ENCODE results near the gene TNS3. TPM values are rescaled to one million over a fixed set of nuclear protein-coding genes. Genes with fewer than 3 reads are reported as not detected.

TNS3 gene
- total RNA-seq, 1 experiment from 2014 or later: 37.3 TPM

DNA sequence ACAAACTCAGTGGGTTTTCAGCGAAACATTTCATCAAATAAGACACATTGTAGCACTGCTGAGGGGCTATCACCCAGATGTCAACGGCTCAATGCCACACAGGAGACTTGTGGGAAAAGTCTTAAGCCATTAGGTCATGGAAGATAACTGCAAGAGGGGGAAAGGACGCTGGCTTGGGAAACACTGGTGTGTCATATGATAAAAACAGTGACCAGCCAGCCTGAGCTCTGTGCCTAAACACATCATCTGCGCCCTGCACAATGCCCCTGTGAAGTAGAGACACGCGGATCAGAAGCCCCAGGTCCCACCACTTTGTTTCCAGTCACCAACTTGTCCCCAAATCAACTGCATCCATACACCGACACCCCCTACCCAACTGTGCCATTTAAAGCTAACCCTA lies 116.7 kb downstream of the TNS3 start:
- no peak for DNase-seq (ENCODE audit: low spot score)
- in situ Hi-C loops (cut with HindIII; ENCODE audit: low sequenced_read_pairs): no loop called here

DNA sequence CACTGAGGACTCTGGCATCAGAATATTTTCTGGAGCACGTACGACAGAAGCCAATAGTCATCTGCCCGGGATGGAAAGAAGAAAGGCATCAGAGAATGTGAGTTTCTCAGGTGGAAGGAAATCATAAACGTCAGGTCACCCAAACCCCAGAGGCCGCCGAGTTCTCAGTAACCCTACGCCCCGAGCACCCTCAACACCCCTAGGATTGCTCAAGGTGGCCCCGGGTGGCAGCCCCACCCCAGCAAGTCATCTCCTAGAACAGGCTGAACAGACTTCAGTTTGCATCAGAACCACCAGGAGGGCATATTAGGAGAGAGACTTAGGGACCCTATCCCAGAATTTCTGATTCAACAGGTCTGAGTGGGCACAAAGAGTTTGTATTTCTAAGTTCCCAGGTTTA lies 117.6 kb downstream of the TNS3 start:
- in situ Hi-C loops (cut with HindIII; ENCODE audit: low sequenced_read_pairs): no loop called here
- no peak for DNase-seq (ENCODE audit: low spot score)

DNA sequence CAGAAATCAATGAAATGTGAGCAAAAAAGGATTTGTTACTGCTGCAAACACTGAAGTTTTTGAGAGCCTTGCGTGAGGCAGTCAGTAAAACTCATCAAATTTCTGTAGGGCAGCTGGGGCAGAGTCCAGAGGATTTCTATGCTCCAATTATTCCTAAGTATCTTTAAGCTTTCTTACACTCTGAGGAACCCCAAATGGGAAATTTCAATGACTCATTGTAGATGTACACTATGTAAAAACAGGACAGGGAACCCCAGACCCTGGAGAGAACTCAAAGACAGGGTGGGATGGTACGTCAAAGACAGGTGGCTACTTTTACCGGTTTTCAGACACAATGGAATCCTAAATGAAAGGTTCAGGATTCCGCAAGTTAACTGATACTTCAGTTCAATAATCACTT lies 120.2 kb downstream of the TNS3 start:
- DNase-seq (ENCODE audit: low spot score): no peak
- in situ Hi-C loops (cut with HindIII; ENCODE audit: low sequenced_read_pairs): no loop called here

DNA sequence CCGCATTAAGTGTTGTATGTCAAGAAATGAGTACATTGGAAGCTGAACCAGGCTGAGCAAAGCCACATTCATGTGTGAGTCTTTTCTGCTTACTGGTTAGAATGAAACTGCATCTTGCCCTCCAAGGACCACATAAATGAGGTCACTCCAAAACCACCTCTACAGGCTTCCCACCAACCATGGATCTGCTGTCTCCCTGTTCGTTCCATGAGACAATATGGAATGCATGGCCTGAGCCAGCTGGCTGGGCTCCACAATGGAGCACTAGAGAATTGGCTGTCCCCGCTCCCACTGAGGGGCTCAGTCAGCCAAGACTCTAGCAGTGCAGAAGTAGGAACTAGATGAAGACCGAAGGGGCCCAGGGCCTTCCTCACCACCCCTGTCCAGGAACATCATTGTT lies 120.8 kb downstream of the TNS3 start:
- in situ Hi-C loops (cut with HindIII; ENCODE audit: low sequenced_read_pairs): no loop called here

DNA sequence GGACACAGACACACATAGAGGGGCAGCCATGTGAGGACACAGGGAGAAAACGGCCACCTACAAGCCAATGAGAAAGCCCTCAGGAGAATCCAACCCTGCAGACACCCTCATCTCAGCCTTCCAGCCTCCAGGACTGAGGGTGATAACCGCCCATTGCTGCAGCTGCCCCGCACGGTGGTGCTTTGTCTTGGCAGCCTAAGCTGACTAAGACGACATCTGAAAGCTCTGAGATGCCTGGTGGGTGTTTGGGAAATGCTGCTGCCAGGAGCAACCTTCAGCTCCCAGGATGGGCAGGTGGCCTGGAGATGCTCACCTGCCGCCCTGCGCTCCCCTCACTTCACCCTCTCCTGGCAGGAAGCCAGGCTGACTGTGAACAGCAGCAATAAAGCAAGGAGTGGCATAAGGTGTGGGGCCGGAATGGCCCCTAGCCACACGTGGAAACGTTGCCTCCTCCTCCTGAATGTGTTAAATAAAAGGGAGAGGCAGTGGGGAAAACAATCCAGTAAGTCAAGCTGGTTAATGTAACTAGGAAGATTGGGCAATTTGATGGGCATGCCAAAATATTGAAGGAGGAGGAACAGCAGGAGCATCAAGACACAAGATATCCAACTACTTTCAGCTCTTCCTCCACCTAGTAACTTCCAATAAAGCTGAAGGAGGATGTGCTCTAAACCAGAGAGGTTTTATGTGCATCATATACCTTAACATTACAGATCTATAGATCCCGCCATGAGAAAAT lies 121.5 kb downstream of the TNS3 start:
- peak; percentile 38 for DNase-seq (ENCODE audit: low spot score)
- in situ Hi-C loops (cut with HindIII; ENCODE audit: low sequenced_read_pairs): no loop called here

More for the DNA sequence above, 120.8 kb downstream of the TNS3 start:
- DNase-seq (ENCODE audit: low spot score): peak; percentile 56

DNA sequence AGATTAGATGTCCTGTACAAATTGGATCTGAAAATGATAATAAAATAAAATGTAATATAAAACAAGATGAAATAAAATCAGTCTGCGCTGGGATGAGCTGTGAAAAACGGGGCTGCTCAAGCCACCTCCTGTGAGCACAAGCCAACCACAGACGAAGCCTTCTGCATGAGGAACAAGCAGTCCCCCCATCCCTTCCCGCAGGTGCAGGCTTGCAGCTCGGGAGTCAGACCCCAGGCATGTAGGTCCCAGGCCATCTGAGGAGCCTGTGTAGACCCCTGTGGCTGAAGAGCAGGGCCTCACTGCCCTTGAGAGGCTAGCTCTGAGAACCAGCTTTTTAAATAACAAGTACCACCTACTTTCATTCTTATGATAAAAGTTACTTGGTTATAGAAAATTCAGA lies 123.4 kb downstream of the TNS3 start:
- in situ Hi-C loops (cut with HindIII; ENCODE audit: low sequenced_read_pairs): no loop called here
- DNase-seq (ENCODE audit: low spot score): no peak

DNA sequence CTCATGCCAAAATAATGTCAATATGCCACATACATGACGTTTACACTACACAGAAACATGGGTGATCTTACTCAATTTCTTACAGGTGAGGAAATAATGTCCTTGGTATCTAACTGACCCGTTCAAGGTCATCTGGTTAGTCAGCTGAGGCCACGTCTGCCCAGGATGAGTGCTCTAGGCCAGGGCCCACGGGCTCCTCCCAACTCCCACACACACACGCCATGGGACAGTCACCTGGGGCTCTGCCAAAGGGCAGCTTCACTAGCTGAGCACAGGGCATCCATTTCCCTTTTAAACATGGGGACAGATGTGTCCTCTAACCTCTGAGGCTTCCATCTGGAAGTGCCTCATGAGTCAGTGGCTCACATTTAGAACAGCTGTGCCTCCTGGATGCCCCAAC lies 123.9 kb downstream of the TNS3 start:
- in situ Hi-C loops (cut with HindIII; ENCODE audit: low sequenced_read_pairs): no loop called here
- no peak for DNase-seq (ENCODE audit: low spot score)

DNA sequence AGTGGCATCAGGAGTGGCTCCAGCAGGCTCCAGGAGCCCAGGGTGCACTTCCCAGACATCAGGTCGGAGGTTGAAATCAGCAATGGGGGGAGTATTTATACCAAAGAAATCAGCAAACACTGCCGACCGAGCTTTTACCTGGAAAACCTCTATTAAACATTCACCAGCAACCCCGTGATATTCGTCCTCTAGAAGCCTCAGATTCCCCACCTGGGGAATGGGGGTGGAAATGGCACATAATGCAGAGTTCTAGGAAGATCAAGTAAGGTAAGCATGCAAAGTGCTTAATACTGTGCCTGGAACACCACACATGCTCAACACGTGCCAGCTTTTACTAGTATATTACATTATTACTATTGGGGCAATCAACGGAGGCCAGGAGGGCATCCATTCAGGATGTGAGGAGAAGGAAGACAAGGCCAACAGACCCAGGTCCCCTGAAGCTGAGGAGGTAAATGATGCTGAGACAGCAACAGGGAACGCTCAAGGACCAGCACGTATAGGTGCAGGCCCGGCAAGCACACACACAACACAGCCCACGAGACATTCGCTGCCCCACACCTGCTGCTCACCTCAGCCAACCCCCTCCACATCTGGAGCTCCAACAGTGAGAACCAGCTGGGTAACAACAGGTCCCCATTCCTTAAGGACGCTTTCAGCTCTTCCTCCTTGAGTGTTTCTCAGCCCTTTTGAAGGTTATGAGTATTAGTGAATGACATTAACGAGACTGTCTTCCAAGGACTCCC lies 125.5 kb downstream of the TNS3 start:
- DNase-seq (ENCODE audit: low spot score): no peak

DNA sequence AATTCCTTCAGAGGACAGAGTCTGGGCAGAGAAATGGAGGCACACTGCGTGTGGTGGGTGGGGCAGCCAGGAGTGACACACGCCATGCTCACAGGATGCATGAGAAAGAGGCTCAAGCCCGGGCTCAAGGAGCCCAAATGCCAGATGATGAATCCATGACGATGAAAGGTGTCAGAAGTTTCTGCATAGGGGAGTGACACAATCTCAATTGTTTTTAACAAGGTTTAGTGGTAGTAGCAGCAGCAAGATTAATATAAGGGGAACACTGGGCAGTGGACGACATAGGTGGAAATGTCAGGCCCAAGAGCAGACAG lies 126.1 kb downstream of the TNS3 start:
- in situ Hi-C loops (cut with HindIII; ENCODE audit: low sequenced_read_pairs): no loop called here
- no peak for DNase-seq (ENCODE audit: low spot score)

More for the DNA sequence above, 125.5 kb downstream of the TNS3 start:
- in situ Hi-C loops (cut with HindIII; ENCODE audit: low sequenced_read_pairs): no loop called here

DNA sequence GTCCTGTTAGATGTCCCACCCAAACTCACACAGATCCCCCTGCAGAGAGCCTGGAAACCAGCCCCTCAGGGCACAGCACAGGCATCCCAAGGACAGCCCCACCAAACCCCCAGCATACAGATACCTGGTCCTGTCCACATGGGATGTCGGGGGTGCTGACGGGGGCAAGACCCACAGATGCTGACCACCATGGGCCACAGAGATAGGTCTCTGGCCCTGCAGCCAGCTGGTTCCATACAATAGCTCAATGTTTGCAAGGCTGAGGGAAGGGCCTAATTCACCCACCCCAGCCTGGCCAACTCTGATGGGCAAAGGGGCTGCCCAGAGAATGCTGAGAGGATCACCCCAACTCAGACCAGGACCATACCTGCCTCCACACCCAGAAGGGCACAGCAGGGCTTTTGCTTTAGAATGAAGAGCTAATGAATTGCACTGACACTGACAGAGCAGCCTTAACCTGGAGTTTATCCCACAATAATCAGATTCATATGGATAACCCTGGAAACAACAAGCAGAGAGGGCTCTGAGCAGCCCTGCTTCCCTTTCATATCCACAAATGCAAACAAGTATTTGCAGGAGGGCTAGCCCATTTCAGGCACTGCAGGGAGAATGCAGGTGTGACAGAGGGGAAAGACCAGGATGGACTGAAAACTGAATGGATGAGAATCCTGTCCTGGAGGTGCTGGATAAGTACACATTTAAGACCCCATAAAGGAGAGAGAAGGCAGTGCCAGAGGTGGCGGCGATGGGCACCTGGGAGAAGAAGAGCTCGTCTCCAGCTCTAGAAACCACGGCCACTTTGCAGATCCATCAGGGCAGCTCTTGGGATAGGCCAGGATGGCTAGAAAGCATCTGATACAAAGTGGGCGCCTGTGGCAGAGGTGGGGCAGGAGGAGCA lies 126.7 kb downstream of the TNS3 start:
- in situ Hi-C loops (cut with HindIII; ENCODE audit: low sequenced_read_pairs): no loop called here
- DNase-seq (ENCODE audit: low spot score): no peak

DNA sequence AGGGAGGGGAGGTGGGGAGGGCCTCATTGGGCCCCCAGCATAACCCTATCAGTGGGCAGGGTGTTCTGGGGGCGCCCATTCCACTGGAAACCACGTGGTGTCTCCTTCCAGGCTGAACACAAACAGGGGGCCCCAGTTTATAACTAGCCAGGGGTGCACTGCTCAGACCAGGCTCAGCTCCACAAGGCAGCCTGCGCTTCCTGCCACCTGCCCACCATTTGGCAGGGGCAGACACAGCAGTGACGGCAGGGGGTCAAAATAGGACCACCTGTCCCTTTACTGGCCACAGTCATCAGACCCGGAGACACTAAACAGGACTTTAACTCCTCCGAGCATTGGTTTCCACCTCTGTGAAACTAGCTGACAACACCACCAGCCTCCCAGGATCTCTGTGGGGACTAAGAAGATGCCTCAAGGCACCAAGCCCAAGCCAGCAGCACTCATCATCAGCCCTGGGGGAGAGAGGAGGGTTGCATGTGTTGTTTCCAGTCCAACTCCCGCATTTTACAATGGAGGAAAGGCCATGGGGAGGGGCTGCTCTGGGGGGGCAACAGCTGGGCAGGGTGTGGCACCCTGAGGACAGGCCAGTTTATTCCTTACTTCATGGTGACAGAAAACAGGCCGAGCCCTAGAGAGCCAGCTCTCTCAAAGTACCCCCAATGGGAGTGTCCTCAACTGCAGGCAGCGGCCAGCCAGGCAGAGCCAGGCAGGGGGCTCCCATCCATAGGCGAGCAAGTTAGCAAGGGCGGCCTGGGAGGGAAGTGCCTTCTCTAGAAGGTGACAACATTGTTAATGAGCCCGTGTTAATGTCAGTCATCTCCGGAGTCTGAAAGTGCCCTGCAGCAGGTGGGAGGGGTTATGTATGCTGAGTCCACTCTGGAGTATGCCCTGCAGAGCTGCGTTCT lies 127.6 kb downstream of the TNS3 start:
- in situ Hi-C loops (cut with HindIII; ENCODE audit: low sequenced_read_pairs): no loop called here
- peak; percentile 12 for DNase-seq (ENCODE audit: low spot score)

DNA sequence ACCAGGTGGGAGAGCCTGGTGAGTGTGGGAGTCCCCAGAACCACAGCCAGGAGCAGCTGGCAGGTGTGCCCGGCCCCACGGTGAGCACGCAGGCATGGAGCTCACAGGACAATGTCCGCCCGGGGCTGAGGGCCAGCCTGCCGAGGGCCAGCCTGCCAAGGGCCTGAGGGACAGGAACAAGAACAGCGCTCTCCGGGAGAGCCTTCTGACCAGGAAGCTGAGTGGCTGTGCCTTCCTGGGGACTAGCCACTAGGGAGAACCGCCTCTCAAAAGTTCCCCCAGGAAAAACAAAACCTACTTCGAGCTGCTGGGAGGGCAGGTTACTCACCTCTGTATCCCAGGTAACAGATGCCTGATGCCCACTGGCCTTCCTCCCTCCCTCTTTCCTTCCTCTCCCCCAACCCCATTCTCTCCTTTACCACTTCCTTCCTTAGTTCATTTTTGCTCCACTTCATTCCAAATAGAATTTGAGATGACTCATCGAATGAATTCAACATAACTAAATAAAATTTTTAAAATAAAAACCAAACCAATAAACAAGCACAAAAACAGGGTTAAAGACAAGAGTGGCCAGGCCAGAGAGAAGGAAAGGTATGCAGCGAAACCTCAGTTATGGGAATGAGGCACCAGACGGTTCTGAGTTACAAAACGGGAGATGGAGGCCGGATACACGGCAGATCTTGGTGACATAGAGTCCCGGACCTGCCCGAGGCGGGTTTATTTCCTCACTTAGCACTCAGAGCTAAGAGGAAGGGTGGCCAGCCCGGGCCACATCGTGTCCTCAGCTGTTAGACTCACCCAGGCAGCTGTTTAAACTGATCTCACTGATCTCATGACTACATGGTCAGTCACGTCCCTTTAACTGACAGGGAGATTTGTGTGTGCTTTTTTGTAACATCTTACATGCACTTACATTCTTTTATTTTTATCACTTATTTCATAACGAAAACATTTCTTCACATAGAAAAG lies 128.5 kb downstream of the TNS3 start:
- in situ Hi-C loops (cut with HindIII; ENCODE audit: low sequenced_read_pairs): no loop called here
- peak; percentile 60 for DNase-seq (ENCODE audit: low spot score)

DNA sequence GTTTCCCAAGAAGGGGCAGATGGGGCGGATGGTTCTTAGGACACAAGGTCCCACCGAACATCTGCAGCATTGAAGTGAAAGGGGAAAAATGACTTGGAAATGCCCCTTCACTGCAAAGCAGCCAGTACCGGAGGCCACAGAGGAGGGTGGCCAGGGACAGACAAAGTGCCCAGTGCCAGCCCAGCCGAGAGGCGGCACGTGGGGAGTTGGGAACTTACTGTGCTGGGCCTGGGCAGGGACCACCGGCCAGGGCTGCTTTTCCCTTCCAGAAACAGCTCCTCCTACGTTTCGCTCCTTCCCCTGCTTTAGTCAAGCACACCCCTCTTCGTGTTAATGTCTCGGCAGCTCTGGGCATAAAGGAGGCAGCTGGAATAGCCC lies 129.2 kb downstream of the TNS3 start:
- DNase-seq (ENCODE audit: low spot score): no peak
- in situ Hi-C loops (cut with HindIII; ENCODE audit: low sequenced_read_pairs): no loop called here

DNA sequence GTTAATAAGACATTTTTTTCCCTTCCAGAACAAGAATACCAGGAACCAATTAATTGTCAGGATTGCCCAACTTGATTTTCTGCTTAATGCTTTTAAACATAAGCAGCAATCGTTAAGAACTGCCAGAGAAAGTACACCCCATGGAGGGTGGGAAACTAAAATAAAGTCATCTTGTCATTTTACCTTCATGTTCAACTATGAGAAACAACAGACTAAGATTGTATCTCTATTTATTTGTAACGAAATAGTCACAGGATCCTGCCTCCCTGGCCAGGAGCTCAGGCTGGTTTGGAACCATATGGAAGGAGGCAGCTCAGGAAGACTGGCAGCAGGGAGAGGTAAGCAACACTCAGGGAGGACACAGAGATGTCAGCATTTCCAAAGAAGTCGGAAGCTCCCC lies 129.6 kb downstream of the TNS3 start:
- DNase-seq (ENCODE audit: low spot score): peak; percentile 79
- in situ Hi-C loops (cut with HindIII; ENCODE audit: low sequenced_read_pairs): no loop called here

DNA sequence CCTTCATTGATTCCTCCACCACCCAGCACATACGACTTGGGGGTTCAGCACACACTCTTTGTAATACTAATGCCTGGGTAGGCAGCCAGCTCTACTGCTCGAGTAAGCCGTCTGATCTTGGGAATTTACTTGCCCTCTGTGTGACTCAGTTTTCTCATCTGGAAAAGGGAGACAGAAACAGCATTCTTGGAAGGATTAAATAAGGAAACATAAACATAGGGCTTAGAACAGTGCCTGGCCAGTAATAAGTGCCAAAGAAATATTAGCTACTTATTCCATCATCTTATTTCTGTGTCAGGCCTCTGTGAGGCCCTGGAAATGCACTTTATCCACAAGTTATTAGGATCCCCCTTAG lies 130.1 kb downstream of the TNS3 start:
- in situ Hi-C loops (cut with HindIII; ENCODE audit: low sequenced_read_pairs): no loop called here
- DNase-seq (ENCODE audit: low spot score): no peak

DNA sequence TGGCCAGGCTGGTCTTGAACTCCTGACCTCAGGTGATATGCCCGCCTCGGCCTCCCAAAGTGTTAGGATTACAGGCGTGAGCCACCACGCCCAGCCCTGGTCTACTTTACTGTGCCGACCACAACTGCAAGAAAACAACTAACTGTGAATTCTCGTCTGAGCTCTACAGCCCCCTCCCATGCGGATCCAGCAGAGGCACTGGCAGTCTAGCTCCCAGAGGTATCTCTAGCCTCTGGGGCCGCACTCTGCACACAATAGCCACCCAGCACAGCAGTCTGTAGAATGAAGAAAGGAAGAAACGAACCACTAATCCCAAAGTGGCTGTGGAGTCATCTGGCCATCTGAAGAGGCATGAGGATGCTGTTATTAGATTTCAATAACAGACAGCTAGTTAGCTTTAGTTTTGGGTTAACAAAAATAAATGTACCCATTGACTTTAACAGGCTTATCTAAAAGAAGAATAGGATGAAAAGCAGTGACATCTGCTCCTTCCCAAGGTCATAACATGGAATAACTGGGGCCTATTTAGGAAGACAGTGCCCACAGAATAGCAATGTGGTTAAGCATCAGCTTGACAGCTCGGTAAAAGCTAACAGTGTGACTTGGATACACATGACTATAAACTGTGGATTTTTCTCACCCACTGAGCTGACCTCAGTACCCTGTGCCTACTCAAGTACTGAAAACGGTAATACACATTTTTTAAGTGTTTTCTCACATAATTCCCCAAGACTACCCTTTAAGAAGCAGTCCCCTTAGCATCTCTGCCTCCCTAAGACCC lies 131.9 kb downstream of the TNS3 start:
- in situ Hi-C loops (cut with HindIII; ENCODE audit: low sequenced_read_pairs): no loop called here

DNA sequence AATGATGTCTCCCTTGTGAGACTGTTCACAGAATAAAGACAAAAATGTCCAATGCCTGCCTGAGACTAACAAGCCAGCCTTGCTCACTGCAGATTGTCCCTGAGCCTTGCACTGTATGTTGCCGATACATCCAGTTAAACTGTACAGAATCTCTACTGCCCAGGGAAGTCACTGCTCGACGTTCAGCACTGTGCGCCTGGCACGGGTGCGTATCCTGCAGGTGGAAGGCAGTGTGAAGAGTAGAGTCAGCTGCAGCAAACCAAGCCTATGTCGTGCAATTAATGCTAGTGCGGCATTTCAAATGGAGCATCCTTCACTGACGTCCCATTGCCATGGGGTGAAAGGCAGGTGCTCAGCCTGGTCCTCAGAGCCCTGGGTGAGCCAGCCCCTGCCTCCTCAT lies 132.9 kb downstream of the TNS3 start:
- DNase-seq (ENCODE audit: low spot score): no peak
- in situ Hi-C loops (cut with HindIII; ENCODE audit: low sequenced_read_pairs): no loop called here

More for the DNA sequence above, 131.9 kb downstream of the TNS3 start:
- DNase-seq (ENCODE audit: low spot score): no peak
